RWPE1 (cell line): ENCODE measurements around the gene SFXN5.

ENCODE experiments used
- CTCF ChIA-PET: fragments of 350-600 bp; sonication (Branson Sonifier 250); formaldehyde crosslinking; extraction: SDS; loops from one replicate; lab custom pipeline; 2021; lab: Yijun Ruan, JAX
- POLR2A ChIA-PET: fragments of 400-600 bp; formaldehyde crosslinking; extraction: SDS; loops from one replicate; lab custom pipeline; 2020; ENCODE audit warnings: antibody characterized with exemption; ENCODE audit not compliant: low non-redundant PET; lab: Yijun Ruan, JAX
- DNase-seq: peaks from one replicate; pipeline ENCODE4 v3.0.0; 2012; ENCODE audit warnings: low spot score
- H3K27ac ChIP-seq: fragments of 450-650 bp; 2 replicates; pipeline ENCODE4 v1.5.1; 2017
- TF ChIP-seq, protein P1 (sequence below): fragments of 450-650 bp; conservative IDR thresholded peaks from 2 replicates; pipeline ENCODE4 v1.5.1; 2017; ENCODE audit warnings: low read depth, mild to moderate bottlenecking

SFXN5 gene

GRCh38 chr2:72892506-72893173 is 178.9 kb downstream of the SFXN5 start:
- CTCF ChIA-PET = interaction anchor here (0.5 to 4.5 kb wide), 30 partner anchors 9 to 1276 kb away, joined by 3 to 39 read pairs (median 4); partner anchors contain the start of gene EMX1
- POLR2A ChIA-PET = no interaction called here
- no peak overlapping the region for H3K27ac ChIP-seq
- DNase-seq = peak; percentile 80
- TF ChIP-seq, protein P1, sequence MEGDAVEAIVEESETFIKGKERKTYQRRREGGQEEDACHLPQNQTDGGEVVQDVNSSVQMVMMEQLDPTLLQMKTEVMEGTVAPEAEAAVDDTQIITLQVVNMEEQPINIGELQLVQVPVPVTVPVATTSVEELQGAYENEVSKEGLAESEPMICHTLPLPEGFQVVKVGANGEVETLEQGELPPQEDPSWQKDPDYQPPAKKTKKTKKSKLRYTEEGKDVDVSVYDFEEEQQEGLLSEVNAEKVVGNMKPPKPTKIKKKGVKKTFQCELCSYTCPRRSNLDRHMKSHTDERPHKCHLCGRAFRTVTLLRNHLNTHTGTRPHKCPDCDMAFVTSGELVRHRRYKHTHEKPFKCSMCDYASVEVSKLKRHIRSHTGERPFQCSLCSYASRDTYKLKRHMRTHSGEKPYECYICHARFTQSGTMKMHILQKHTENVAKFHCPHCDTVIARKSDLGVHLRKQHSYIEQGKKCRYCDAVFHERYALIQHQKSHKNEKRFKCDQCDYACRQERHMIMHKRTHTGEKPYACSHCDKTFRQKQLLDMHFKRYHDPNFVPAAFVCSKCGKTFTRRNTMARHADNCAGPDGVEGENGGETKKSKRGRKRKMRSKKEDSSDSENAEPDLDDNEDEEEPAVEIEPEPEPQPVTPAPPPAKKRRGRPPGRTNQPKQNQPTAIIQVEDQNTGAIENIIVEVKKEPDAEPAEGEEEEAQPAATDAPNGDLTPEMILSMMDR = peak; percentile 84
